GM19328 (cell line): ENCODE measurements around the gene RAB3A.

Experiments
- ATAC-seq: cut with Tn5 transposase; IDR thresholded peaks from one replicate; pipeline ENCODE4 v1.9.1; 2021; ENCODE audit warnings: mild to moderate bottlenecking, moderate library complexity; ENCODE audit not compliant: unreplicated experiment

RAB3A gene

GRCh38 chr19:18203863-18204393 lies at the start of gene RAB3A:
TSS of gene RAB3A (minus strand) at chr19:18204042. CDS start at chr19:18202740, 1,302 bp downstream.
- peak; percentile 91 for ATAC-seq

GRCh38 chr19:18253130-18253529 lies 49.3 kb upstream of the RAB3A start:
- no peak for ATAC-seq

- no peak for ATAC-seq
These were observed 48.5 kb upstream of the RAB3A start for GRCh38 chr19:18252370-18252717.

- ATAC-seq, result no peak
These were observed 47.9 kb upstream of the RAB3A start for GRCh38 chr19:18251587-18252369.

GRCh38 chr19:18249834-18250233 lies 46.0 kb upstream of the RAB3A start:
- no peak for ATAC-seq

GRCh38 chr19:18245297-18245696 lies 41.5 kb upstream of the RAB3A start:
- no peak for ATAC-seq

GRCh38 chr19:18239303-18239702 lies 35.5 kb upstream of the RAB3A start:
- no peak for ATAC-seq

- no peak for ATAC-seq
These were observed 30.4 kb upstream of the RAB3A start for GRCh38 chr19:18234194-18234593.

- no peak for ATAC-seq
These were observed 29.5 kb upstream of the RAB3A start for GRCh38 chr19:18233224-18233825.

GRCh38 chr19:18232540-18233223 lies 28.8 kb upstream of the RAB3A start:
- no peak for ATAC-seq

GRCh38 chr19:18231775-18232174 lies 27.9 kb upstream of the RAB3A start:
- ATAC-seq, result no peak

GRCh38 chr19:18230941-18231734 lies 27.3 kb upstream of the RAB3A start:
- no peak for ATAC-seq

- no peak for ATAC-seq
These were observed 26.1 kb upstream of the RAB3A start for GRCh38 chr19:18229915-18230314.

GRCh38 chr19:18229474-18229873 lies 25.6 kb upstream of the RAB3A start:
- no peak for ATAC-seq

- ATAC-seq, result no peak
These were observed 24.0 kb upstream of the RAB3A start for GRCh38 chr19:18227781-18228271.

- ATAC-seq, result no peak
These were observed 23.3 kb upstream of the RAB3A start for GRCh38 chr19:18226956-18227780.

GRCh38 chr19:18225702-18226468 lies 22.0 kb upstream of the RAB3A start, which contains the start of gene PDE4C:
TSS of gene PDE4C (minus strand) at chr19:18226438. CDS start at chr19:18226415, 23 bp downstream.
- no peak for ATAC-seq

- ATAC-seq, result no peak
These were observed 21.5 kb upstream of the RAB3A start for GRCh38 chr19:18225355-18225701.
